ENCODE measurements around the gene CCT8L2. TPM values are rescaled to one million over a fixed set of nuclear protein-coding genes. Genes with fewer than 3 reads are reported as not detected.
"Not testable (repeated sequence)": the region's sequence is repeated elsewhere in the genome, so short reads cannot be mapped to it uniquely, and the experiment has no call there.

Gene CCT8L2
- total and polyA plus RNA-seq, 2 of the 4 experiments (the other 2 are of a cell fraction) = not detected

DNA sequence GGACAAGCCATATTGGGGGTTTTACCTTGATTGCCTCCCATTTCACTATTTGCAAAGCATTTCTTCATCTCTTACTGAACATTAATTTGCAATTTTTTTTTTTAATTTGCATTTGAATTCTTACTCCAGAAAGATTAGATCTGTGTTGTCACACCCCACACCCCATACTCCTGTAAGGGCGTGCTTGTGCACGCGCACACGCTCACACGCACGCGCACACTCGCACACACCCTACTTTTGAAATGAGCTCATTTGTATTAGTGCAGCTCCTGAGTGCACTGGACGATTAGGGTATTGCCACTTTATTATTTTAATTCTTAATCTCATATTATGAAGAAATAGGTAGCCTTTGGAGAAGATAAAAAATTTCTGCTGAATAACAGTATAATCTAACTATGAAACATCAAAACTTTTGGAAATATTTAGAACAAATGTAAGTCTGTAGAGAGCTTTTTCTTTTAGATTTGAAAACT is 11.2 kb upstream of the CCT8L2 start:
- H3K9ac ChIP-seq (ENCODE audit: low read depth, low read length); H4K5ac ChIP-seq (ENCODE audit: low read depth, low read length); H3K56ac ChIP-seq (ENCODE audit: extremely low read depth, insufficient read depth, low read length); H3K27ac ChIP-seq (ENCODE audit: insufficient read depth, low read length); in situ Hi-C loops (cut with MboI; ENCODE audit: low sequenced_read_pairs); H3K4me3 ChIP-seq (ENCODE audit: insufficient read depth, low read depth, low read length); H3K23ac ChIP-seq (ENCODE audit: low read depth, low read length); H3K9me1 ChIP-seq (ENCODE audit: insufficient read depth, low read length); DNase-seq; H2AFZ ChIP-seq (replicated peaks; ENCODE audit: low read length, poor library complexity); H3K14ac ChIP-seq (replicated peaks; ENCODE audit: low read depth, low read length); dilution Hi-C loops (cut with HindIII; ENCODE audit: low sequenced_read_pairs, unreplicated experiment); H3K4me1 ChIP-seq (ENCODE audit: control insufficient read depth, insufficient read depth, low read length); H2BK120ac ChIP-seq (ENCODE audit: low read depth, low read length); ATAC-seq (ENCODE audit: low read depth); H2AK9ac ChIP-seq (replicated peaks; ENCODE audit: low read depth, low read length, poor library complexity); H3K4ac ChIP-seq (ENCODE audit: low read depth, low read length); H2AK5ac ChIP-seq (ENCODE audit: low read depth, low read length); H3K36me3 ChIP-seq (ENCODE audit: control insufficient read depth, insufficient read depth, low read length); H3K27me3 ChIP-seq (ENCODE audit: control insufficient read depth, insufficient read depth, low read length); H4K20me1 ChIP-seq (ENCODE audit: insufficient read depth, low read length); intact Hi-C loops (cut with micrococcal nuclease); H3K79me1 ChIP-seq (ENCODE audit: low read depth in 1 of 2, low read length in 2 of 2); H3K18ac ChIP-seq (ENCODE audit: low read depth, low read length); CTCF ChIA-PET; H4K8ac ChIP-seq (ENCODE audit: low read depth in 2 of 2, low read length in 2 of 2); H2BK15ac ChIP-seq (ENCODE audit: low read depth, low read length); POLR2A ChIA-PET (ENCODE audit: unreplicated experiment); H2BK20ac ChIP-seq (ENCODE audit: low read depth, low read length); BruUV-seq (replicated peaks); H3K9me3 ChIP-seq (ENCODE audit: control insufficient read depth, insufficient read depth, low read length); H4K91ac ChIP-seq (ENCODE audit: insufficient read depth, low read depth, low read length); H2BK5ac ChIP-seq (ENCODE audit: low read depth, low read length, poor library complexity, severe bottlenecking); H3K4me2 ChIP-seq (ENCODE audit: low read depth, low read length): not testable (repeated sequence)
- no CpG with 5 or more reads among the region's 9 CpGs for WGBS, 2 experiments (ENCODE audit: extremely low coverage in 2 of 2, insufficient read length in 1 of 2)
